IMR-90 (cell line): ENCODE measurements around the gene DIPK1B. TPM values are rescaled to one million over a fixed set of nuclear protein-coding genes. Genes with fewer than 3 reads are reported as not detected.

Experiments used
- ATAC-seq: fragments of 200-7000 bp; cut with Tn5 transposase; 2 replicates; pipeline ENCODE4 v1.9.1; 2020; ENCODE audit warnings: low read depth, mild to moderate bottlenecking, moderate library complexity
- BruUV-seq: library from RNA; stranded (reverse); fragments of 400-500 nt; replicated peaks from 2 replicates; lab custom pipeline; 2021; lab: Mats Ljungman, UMichigan
- CTCF ChIA-PET: fragments of 300-600 bp; formaldehyde crosslinking; extraction: SDS; loops from one replicate; lab custom pipeline; 2021; ENCODE audit warnings: antibody characterized with exemption; lab: Yijun Ruan, JAX
- POLR2A ChIA-PET: fragments of 300-600 bp; sonication (Branson Sonifier 250); formaldehyde crosslinking; loops from one replicate; lab custom pipeline; 2022; ENCODE audit warnings: antibody characterized with exemption; ENCODE audit not compliant: unreplicated experiment; lab: Charles Lee
- DNase-seq: peaks from one replicate; pipeline ENCODE4 v3.0.0; 2013
- H2AFZ ChIP-seq: replicated peaks from 2 replicates; pipeline ENCODE3; 2013; ENCODE audit warnings: low read length, mild to moderate bottlenecking; ENCODE audit not compliant: poor library complexity
- H2AK5ac ChIP-seq: 2 replicates; pipeline ENCODE4 v1.6.1; 2013; ENCODE audit warnings: low read depth, low read length, inconsistent platforms
- H2AK9ac ChIP-seq: replicated peaks from 2 replicates; pipeline ENCODE3; 2013; ENCODE audit warnings: mild to moderate bottlenecking, low read depth, low read length, moderate library complexity; ENCODE audit not compliant: poor library complexity
- H2BK120ac ChIP-seq: 2 replicates; pipeline ENCODE4 v1.6.1; 2013; ENCODE audit warnings: low read depth, low read length, inconsistent platforms
- H2BK15ac ChIP-seq: 3 replicates; pipeline ENCODE4 v1.6.1; 2013; ENCODE audit warnings: low read depth, low read length, inconsistent platforms
- H2BK20ac ChIP-seq: 2 replicates; pipeline ENCODE4 v1.6.1; 2013; ENCODE audit warnings: low read depth, mild to moderate bottlenecking, inconsistent platforms, low read length, moderate library complexity
- H2BK5ac ChIP-seq: 2 replicates; pipeline ENCODE4 v1.6.1; 2013; ENCODE audit warnings: mild to moderate bottlenecking, low read depth, low read length, inconsistent platforms; ENCODE audit not compliant: poor library complexity, severe bottlenecking
- H3K14ac ChIP-seq: replicated peaks from 2 replicates; pipeline ENCODE4 v1.6.1; 2013; ENCODE audit warnings: low read depth, low read length, inconsistent platforms
- H3K18ac ChIP-seq: 2 replicates; pipeline ENCODE4 v1.6.1; 2013; ENCODE audit warnings: low read depth, low read length, control low read depth
- H3K23ac ChIP-seq: 2 replicates; pipeline ENCODE4 v1.6.1; 2013; ENCODE audit warnings: low read depth, low read length, inconsistent platforms
- H3K27ac ChIP-seq: 2 replicates; pipeline ENCODE4 v1.5.1; 2013; ENCODE audit warnings: mild to moderate bottlenecking, control low read depth, low read length; ENCODE audit not compliant: insufficient read depth
- H3K27me3 ChIP-seq: 2 replicates; pipeline ENCODE4 v1.6.1; 2013; ENCODE audit warnings: low read length; ENCODE audit not compliant: control insufficient read depth, insufficient read depth
- H3K36me3 ChIP-seq: 2 replicates; pipeline ENCODE4 v1.6.1; 2013; ENCODE audit warnings: low read length, mixed read lengths; ENCODE audit not compliant: control insufficient read depth, insufficient read depth
- H3K4ac ChIP-seq: 2 replicates; pipeline ENCODE4 v1.6.1; 2013; ENCODE audit warnings: low read depth, low read length, inconsistent platforms
- H3K4me1 ChIP-seq: 2 replicates; pipeline ENCODE4 v1.6.1; 2013; ENCODE audit warnings: low read length, mixed read lengths; ENCODE audit not compliant: control insufficient read depth, insufficient read depth
- H3K4me2 ChIP-seq: 2 replicates; pipeline ENCODE4 v1.6.1; 2013; ENCODE audit warnings: low read depth, mild to moderate bottlenecking, control low read depth, low read length, moderate library complexity
- H3K4me3 ChIP-seq: 2 replicates; pipeline ENCODE4 v1.5.1; 2013; ENCODE audit warnings: low read depth, mild to moderate bottlenecking, control low read depth, low read length, moderate library complexity; ENCODE audit not compliant: insufficient read depth
- H3K56ac ChIP-seq: 2 replicates; pipeline ENCODE4 v1.6.1; 2013; ENCODE audit warnings: low read length, inconsistent platforms; ENCODE audit not compliant: insufficient read depth; ENCODE audit errors: extremely low read depth
- H3K79me1 ChIP-seq, 2 experiments: 2 replicates each; pipeline ENCODE4 v1.6.1; 2013; ENCODE audit warnings: low read length in 2 of 2, inconsistent platforms in 1 of 2, low read depth in 1 of 2
- H3K9ac ChIP-seq: 2 replicates; pipeline ENCODE4 v1.6.1; 2013; ENCODE audit warnings: low read depth, low read length, control low read depth
- H3K9me1 ChIP-seq: 2 replicates; pipeline ENCODE4 v1.6.1; 2013; ENCODE audit warnings: low read length, inconsistent platforms; ENCODE audit not compliant: insufficient read depth
- H3K9me3 ChIP-seq: 2 replicates; pipeline ENCODE4 v1.6.1; 2013; ENCODE audit warnings: low read length; ENCODE audit not compliant: control insufficient read depth, insufficient read depth
- H4K20me1 ChIP-seq: 2 replicates; pipeline ENCODE4 v1.6.1; 2013; ENCODE audit warnings: low read length, inconsistent platforms; ENCODE audit not compliant: insufficient read depth
- H4K5ac ChIP-seq: 2 replicates; pipeline ENCODE4 v1.6.1; 2013; ENCODE audit warnings: mild to moderate bottlenecking, low read depth, low read length, control low read depth
- H4K8ac ChIP-seq, 2 experiments: 2 replicates each; pipeline ENCODE4 v1.6.1; 2013; ENCODE audit warnings: low read depth in 2 of 2, low read length in 2 of 2, control low read depth in 1 of 2, inconsistent platforms in 1 of 2
- H4K91ac ChIP-seq: 2 replicates; pipeline ENCODE4 v1.6.1; 2013; ENCODE audit warnings: low read depth, low read length, inconsistent platforms; ENCODE audit not compliant: insufficient read depth
- CEBPB ChIP-seq: IDR thresholded peaks from 2 replicates; pipeline ENCODE4 v1.6.1; 2012; ENCODE audit warnings: low read depth, low read length, improper control_type of control experiment
- CHD1 ChIP-seq: IDR thresholded peaks from 2 replicates; pipeline ENCODE4 v1.6.1; 2012; ENCODE audit warnings: low read depth, low read length, improper control_type of control experiment
- MAZ ChIP-seq: IDR thresholded peaks from 2 replicates; pipeline ENCODE4 v1.6.1; 2012; ENCODE audit warnings: low read depth, mild to moderate bottlenecking, low read length, improper control_type of control experiment, moderate library complexity, borderline replicate concordance
- NFE2L2 ChIP-seq: fragments of 150-350 bp; IDR thresholded peaks from 2 replicates; pipeline ENCODE4 v1.6.1; 2016; ENCODE audit warnings: low read depth, mild to moderate bottlenecking, low read length
- POLR2A ChIP-seq: IDR thresholded peaks from 2 replicates; pipeline ENCODE4 v1.6.1; 2012; ENCODE audit warnings: mild to moderate bottlenecking, low read depth, low read length
- RAD21 ChIP-seq: IDR thresholded peaks from 2 replicates; pipeline ENCODE4 v1.6.1; 2012; ENCODE audit warnings: low read length, improper control_type of control experiment
- RCOR1 ChIP-seq: IDR thresholded peaks from 2 replicates; pipeline ENCODE4 v1.6.1; 2012; ENCODE audit warnings: mild to moderate bottlenecking, low read length, improper control_type of control experiment; ENCODE audit not compliant: insufficient replicate concordance
- RFX5 ChIP-seq: IDR thresholded peaks from 2 replicates; pipeline ENCODE4 v1.8.0; 2012; ENCODE audit warnings: low read depth, mild to moderate bottlenecking, low read length, moderate library complexity
- SMC3 ChIP-seq: fragments of 150-350 bp; IDR thresholded peaks from 2 replicates; pipeline ENCODE4 v1.6.1; 2016; ENCODE audit warnings: low read depth, mild to moderate bottlenecking, antibody characterized with exemption, low read length, moderate library complexity
- WGBS, 2 experiments: methylation state at CpG; one replicate each; pipeline versions ENCODE4 v1.1.5 to v1.1.7; 2013; ENCODE audit warnings: missing lambda C conversion rate in 2 of 2; ENCODE audit not compliant: insufficient read length in 1 of 2; ENCODE audit errors: extremely low coverage in 2 of 2; 5-methylcytosine and 5-hydroxymethylcytosine counted together
- dilution Hi-C: fragments of 300-500 bp; cut with HindIII; formaldehyde crosslinking; loops from one replicate; pipeline ENCODE4 v1.14.3; 2018; ENCODE audit warnings: low sequenced_read_pairs; ENCODE audit not compliant: unreplicated experiment
- in situ Hi-C: fragments of 300-500 bp; cut with MboI; formaldehyde crosslinking; loops from 3 replicates; pipeline ENCODE4 v1.14.3; 2019; ENCODE audit warnings: low sequenced_read_pairs, inconsistent platforms, mixed read lengths
- intact Hi-C: fragments of 100-400 bp; cut with micrococcal nuclease; formaldehyde crosslinking; loops from 2 replicates; pipeline ENCODE4 v1.10.0; 2022
- polyA plus RNA-seq, 3 experiments: library from polyadenylated mRNA; depleted of rRNA; stranded (reverse); fragments of >200 nt; gene quantifications; 2 replicates each; pipeline ENCODE4 v1.2.3, GENCODE V29; 2012; ENCODE audit warnings: low replicate concordance in 1 of 3
- total RNA-seq: library from RNA; depleted of rRNA; stranded (reverse); fragments of >200 nt; gene quantifications from 2 replicates; pipeline ENCODE4 v1.2.3, GENCODE V29; 2012
- TF ChIP-seq, protein P1 (sequence below): conservative IDR thresholded peaks from 2 replicates; pipeline ENCODE4 v1.5.1; 2012; ENCODE audit warnings: mild to moderate bottlenecking, low read depth, low read length, improper control_type of control experiment
- TF ChIP-seq, protein P2 (sequence below): fragments of 150-350 bp; IDR thresholded peaks from 2 replicates; pipeline ENCODE4 v1.6.1; 2017; ENCODE audit warnings: mild to moderate bottlenecking, antibody characterized with exemption, low read length, low read depth

Gene DIPK1B
- total and polyA plus RNA-seq, 2 of the 4 experiments (the other 2 are of a cell fraction): 3.4 to 7.1 TPM

DNA sequence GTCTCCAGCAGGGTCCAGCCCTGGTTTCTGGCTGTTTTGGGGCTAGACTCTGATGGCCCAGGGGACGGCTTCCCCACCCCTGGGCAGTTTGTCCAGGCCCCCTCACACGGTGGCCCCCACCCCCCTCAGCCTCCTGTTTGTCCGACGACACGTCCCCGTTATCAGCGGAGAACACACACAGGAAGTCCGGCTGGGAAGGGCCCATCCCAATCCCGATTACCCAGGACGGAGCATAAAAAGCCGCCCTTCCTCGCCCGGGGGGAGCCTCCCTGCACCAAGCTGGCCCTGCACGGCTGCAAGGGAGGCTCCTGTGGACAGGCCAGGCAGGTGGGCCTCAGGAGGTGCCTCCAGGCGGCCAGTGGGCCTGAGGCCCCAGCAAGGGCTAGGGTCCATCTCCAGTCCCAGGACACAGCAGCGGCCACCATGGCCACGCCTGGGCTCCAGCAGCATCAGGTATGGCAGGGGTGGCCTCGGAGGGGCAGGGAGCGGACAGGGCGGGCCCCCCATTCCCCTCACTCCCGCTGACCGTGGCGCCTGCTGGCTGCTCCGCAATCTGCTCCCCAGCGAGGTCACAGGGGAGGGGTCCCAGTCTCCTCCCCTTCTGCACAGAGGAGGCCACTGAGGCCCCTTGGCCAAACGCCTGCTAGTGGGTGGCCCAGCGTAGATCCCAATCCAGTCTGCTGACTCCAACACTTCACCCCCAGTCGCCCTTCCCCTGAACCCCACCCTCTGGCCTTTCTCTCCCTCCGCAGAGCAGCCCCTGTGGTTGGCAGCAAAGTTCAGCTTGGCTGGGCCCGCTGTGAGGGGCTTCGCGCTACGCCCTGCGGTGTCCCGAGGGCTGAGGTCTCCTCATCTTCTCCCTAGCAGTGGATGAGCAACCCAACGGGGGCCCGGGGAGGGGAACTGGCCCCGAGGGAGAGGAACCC, 49.5 kb upstream of the DIPK1B start, which contains the start of gene EGFL7 (continued):
- TF ChIP-seq MAZ (no peak), RAD21 (no peak)

DNA sequence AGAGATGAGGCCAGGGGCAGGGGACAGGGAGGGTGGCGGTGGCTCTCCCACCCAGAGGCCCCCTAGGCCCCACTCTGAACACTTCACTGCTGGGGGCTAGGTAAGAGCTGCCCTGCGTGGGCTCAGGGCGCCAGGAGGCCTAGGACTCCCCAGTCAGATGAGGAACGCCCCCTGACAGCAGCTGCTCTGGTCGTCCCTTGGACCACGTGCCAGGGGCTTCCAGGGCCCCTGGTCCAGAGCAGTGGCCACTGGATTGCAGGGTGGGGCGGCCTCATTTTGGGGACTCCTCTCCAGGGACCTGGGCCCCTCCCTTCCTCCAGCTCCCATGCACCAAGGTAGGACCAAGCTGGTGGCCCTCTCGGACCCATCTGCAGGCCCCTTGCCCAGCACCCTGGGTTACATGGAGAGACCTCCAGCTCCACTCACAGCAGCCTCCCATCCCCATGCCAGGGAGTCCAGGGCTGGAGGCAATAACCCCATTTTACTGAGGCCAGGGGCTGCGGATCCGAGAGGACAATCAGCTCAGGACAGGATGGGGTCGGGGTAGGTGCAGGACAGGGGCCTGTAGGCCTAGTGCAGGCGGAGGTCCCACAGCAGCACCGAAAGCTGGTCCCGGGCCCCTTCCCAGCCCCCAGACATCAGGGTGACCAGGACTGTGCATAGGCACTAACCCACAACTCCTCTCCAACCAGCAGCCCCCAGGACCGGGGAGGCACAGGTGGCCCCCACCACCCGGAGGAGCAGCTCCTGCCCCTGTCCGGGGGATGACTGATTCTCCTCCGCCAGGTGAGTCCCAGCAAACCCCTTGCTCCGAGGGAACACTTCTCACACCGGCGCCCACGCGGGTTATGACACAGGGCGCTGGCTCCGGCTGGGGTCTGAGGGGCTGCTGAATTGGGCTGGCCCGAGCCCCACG, 48.1 kb upstream of the DIPK1B start:
- H3K27ac ChIP-seq: no peak overlapping the region
- no TSS peak for BruUV-seq
- no peak overlapping the region for H2BK15ac ChIP-seq
- H3K9ac ChIP-seq: no peak overlapping the region
- H3K4me3 ChIP-seq: no peak overlapping the region
- in situ Hi-C loops (no loop called here), intact Hi-C loops (no loop called here), dilution Hi-C loops (no loop called here)
- H4K5ac ChIP-seq: no peak overlapping the region
- no peaks in the 10 kb centered on the region for H3K9me1 ChIP-seq
- no peak overlapping the region for H3K18ac ChIP-seq
- no peak overlapping the region for H3K14ac ChIP-seq
- H3K9me3 ChIP-seq: no peaks in the 10 kb centered on the region
- no peak overlapping the region for H4K8ac ChIP-seq
- H3K36me3 ChIP-seq: no peaks in the 10 kb centered on the region
- H2AK9ac ChIP-seq: peak overlapping the region; percentile 16
- H3K27me3 ChIP-seq: peaks cover 42% of the 10 kb centered on the region; the same call in 1 of the 2 replicates
- no peak overlapping the region for H2BK5ac ChIP-seq
- peaks cover 4% of the 10 kb centered on the region; the same call in 1 of the 2 replicates for H3K4me1 ChIP-seq
- no peak for ATAC-seq
- no peak overlapping the region for H2BK20ac ChIP-seq
- peak overlapping the region; percentile 51 for H2AFZ ChIP-seq
- no peak overlapping the region for H4K91ac ChIP-seq
- POLR2A ChIA-PET: no interaction called here
- DNase-seq: no peak
- H2BK120ac ChIP-seq: no peak overlapping the region
- CTCF ChIA-PET: no interaction called here
- no peaks in the 10 kb centered on the region; the same call in 1 of the 2 replicates for H4K20me1 ChIP-seq
- H3K4ac ChIP-seq: no peak overlapping the region
- TF ChIP-seq MAZ: no peak
- no peak for TF ChIP-seq RFX5
- TF ChIP-seq, protein P1, sequence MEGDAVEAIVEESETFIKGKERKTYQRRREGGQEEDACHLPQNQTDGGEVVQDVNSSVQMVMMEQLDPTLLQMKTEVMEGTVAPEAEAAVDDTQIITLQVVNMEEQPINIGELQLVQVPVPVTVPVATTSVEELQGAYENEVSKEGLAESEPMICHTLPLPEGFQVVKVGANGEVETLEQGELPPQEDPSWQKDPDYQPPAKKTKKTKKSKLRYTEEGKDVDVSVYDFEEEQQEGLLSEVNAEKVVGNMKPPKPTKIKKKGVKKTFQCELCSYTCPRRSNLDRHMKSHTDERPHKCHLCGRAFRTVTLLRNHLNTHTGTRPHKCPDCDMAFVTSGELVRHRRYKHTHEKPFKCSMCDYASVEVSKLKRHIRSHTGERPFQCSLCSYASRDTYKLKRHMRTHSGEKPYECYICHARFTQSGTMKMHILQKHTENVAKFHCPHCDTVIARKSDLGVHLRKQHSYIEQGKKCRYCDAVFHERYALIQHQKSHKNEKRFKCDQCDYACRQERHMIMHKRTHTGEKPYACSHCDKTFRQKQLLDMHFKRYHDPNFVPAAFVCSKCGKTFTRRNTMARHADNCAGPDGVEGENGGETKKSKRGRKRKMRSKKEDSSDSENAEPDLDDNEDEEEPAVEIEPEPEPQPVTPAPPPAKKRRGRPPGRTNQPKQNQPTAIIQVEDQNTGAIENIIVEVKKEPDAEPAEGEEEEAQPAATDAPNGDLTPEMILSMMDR: no peak
- TF ChIP-seq POLR2A: no peak
- no peak for TF ChIP-seq SMC3
- no peak for TF ChIP-seq RCOR1
- no peak for TF ChIP-seq NFE2L2
- TF ChIP-seq CHD1: no peak
- no peak for TF ChIP-seq RAD21
- no peak for TF ChIP-seq CEBPB
- TF ChIP-seq, protein P2, sequence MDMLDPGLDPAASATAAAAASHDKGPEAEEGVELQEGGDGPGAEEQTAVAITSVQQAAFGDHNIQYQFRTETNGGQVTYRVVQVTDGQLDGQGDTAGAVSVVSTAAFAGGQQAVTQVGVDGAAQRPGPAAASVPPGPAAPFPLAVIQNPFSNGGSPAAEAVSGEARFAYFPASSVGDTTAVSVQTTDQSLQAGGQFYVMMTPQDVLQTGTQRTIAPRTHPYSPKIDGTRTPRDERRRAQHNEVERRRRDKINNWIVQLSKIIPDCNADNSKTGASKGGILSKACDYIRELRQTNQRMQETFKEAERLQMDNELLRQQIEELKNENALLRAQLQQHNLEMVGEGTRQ: no peak
- no peak overlapping the region for H2AK5ac ChIP-seq
- no peaks in the 10 kb centered on the region for H3K79me1 ChIP-seq
- WGBS, 2 experiments: 88% methylated on average over 17 of the region's 27 CpGs; no CpG with 5 or more reads in 1 of the 2 experiments
- no peak overlapping the region; the same call in 1 of the 2 replicates for H3K23ac ChIP-seq
- no peak overlapping the region for H3K56ac ChIP-seq
- no peak overlapping the region for H3K4me2 ChIP-seq
